Large intestine (tissue), 3 donors: Measurements from ENCODE around the gene FPR2. TPM values are rescaled to one million over a fixed set of nuclear protein-coding genes. Genes with fewer than 3 reads are reported as not detected.

Source experiments
- DNase-seq, 2 donors: peaks; one replicate each; pipeline versions ENCODE4 v3.0.0 to v3.0.0-alpha.2; 2013
- H3K27ac ChIP-seq: one replicate; pipeline ENCODE4 v1.5.1; 2013; ENCODE audit warnings: low read length
- H3K27me3 ChIP-seq: 2 replicates; pipeline ENCODE4 v1.6.1; 2013; ENCODE audit warnings: low read length; ENCODE audit not compliant: control insufficient read depth, insufficient read depth
- H3K36me3 ChIP-seq: 2 replicates; pipeline ENCODE4 v1.6.1; 2013; ENCODE audit warnings: low read length; ENCODE audit not compliant: control insufficient read depth, insufficient read depth
- H3K4me1 ChIP-seq: one replicate; pipeline ENCODE4 v1.6.1; 2013; ENCODE audit warnings: low read length; ENCODE audit not compliant: control insufficient read depth, insufficient read depth
- H3K4me3 ChIP-seq: one replicate; pipeline ENCODE4 v1.5.1; 2013; ENCODE audit warnings: low read length
- H3K9me3 ChIP-seq: one replicate; pipeline ENCODE4 v1.6.1; 2013; ENCODE audit warnings: mild to moderate bottlenecking, low read depth, low read length, moderate library complexity; ENCODE audit not compliant: control insufficient read depth
- WGBS: methylation state at CpG from one replicate; pipeline ENCODE4 v1.1.5; 2013; ENCODE audit warnings: low lambda C conversion rate; ENCODE audit not compliant: insufficient coverage; 5-methylcytosine and 5-hydroxymethylcytosine counted together
- polyA plus RNA-seq: library from polyadenylated mRNA; unstranded; fragments of 120-200 nt; gene quantifications from one replicate; pipeline ENCODE4 v1.2.1, GENCODE V29; 2013

FPR2 gene
- polyA plus RNA-seq, 1 donor, result 0.16 TPM

DNA sequence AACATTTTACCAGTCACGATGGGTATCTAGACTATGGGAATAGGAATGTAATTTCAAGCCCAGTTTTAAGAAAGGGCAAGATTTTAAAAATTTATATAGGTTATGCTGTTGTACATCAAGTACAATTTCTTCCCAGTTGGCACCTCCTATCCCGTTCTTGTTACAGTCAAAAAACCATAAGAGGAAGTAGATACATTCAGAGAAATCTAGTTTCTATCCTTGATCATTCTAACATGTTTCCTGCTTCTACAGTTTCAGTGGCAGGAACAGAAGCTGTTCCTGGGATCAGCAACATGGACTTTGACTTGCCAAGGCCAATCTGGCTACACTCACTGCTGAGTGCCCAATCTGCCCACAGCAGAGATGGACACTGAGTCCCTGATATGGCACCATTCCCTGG is 19.3 kb downstream of the FPR2 start:
- no peaks in the 10 kb centered on the region for H3K27me3 ChIP-seq
- H3K36me3 ChIP-seq, result no peaks in the 10 kb centered on the region
- no peaks in the 10 kb centered on the region for H3K9me3 ChIP-seq
- WGBS, result 100% methylated on average over 1 of the region's 2 CpGs
- no peak overlapping the region for H3K4me3 ChIP-seq
- DNase-seq, result no peak
- no peaks in the 10 kb centered on the region for H3K4me1 ChIP-seq
- H3K27ac ChIP-seq, result no peak overlapping the region

DNA sequence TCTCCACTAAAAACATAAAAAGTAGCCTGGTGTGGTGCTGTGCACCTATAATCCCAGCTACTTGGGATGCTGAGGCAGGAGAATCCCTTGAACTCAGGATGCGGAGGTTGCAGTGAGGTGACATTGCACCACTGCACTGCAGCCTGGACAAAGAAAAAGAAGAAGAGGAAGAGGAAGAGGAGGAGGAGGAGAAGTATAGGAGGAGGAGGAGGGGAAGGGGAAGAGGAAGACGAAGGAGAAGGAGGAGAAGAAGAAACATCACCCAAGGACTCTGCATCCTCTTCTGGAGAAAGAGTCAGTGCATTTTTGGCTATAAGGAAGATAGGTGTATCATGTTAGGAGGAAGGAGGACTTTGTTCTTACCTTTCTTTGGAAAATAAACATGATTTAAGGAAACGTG is 21.0 kb downstream of the FPR2 start:
- H3K4me1 ChIP-seq, result no peaks in the 10 kb centered on the region
- no peaks in the 10 kb centered on the region for H3K36me3 ChIP-seq
- WGBS, result 75% methylated on average over 2 of the region's 3 CpGs
- H3K9me3 ChIP-seq, result no peaks in the 10 kb centered on the region
- H3K27ac ChIP-seq, result no peak overlapping the region
- no peak overlapping the region for H3K4me3 ChIP-seq
- no peak for DNase-seq
- no peaks in the 10 kb centered on the region for H3K27me3 ChIP-seq

DNA sequence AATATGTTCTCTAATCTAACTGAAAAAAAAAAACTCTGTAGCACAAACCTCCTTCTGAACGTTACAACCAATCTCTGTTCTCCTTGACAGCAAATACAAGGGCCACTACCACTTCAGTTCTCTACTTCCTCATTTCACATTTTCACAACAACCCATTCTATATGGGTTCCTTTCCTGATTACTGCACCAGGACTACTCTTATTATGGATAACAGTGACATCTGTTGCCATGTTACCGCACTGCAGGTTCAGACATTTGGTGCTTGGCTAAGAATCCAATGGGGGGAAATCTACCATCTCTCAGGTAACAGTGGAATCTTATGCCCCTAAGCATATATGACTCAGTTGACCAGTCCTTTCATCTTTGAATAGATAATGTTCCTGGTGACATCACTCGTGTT is 22.4 kb downstream of the FPR2 start:
- Histone ChIP-seq H3K9me3 (no peaks in the 10 kb centered on the region), H3K36me3 (no peaks in the 10 kb centered on the region), H3K4me1 (no peaks in the 10 kb centered on the region), H3K27ac (no peak overlapping the region), H3K4me3 (no peak overlapping the region), H3K27me3 (no peaks in the 10 kb centered on the region)
- DNase-seq, result no peak
- WGBS, result no CpG with 5 or more reads among the region's 3 CpGs

GRCh38 chr19:51784109-51784785 is 23.3 kb downstream of the FPR2 start:
- 58% methylated on average over 5 of the region's 6 CpGs for WGBS

DNA sequence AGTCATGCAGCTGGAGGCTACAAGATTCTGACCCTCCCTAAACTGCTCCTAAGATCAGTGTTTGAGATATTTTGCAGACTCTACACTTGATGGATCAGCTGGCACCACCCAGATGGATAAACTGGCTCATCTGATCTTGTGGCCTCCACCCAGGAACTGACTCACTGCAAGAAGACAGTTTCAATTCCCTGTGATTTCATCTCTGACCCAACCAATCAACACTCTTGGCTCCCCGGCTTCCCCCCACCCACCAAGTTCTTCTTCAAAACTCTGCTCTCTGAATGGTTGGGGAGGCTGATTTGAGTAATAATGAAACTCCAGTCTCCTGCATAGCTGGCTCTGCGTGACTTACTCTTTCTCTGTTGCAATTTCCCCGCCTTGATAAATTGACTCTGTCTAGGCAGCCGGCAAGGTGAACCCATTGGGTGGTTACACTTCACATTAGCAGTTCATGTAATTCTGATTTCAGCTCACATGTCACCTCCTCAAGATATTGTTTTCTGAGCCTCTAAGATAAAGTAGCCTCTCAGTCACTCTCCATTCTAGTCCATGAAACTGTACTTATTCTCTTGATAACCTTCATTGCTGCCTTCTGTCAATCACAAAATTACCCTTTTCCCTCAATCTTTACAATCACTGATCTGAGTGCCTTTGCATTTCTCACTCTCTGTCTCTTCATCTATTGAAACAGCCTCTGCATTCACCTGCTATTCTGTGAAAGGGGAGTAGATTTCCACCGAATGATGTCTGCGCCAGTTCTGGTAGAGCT is 24.1 kb downstream of the FPR2 start:
- Histone ChIP-seq H3K9me3 (no peaks in the 10 kb centered on the region), H3K36me3 (no peaks in the 10 kb centered on the region), H3K27me3 (no peaks in the 10 kb centered on the region), H3K27ac (no peak overlapping the region), H3K4me3 (no peak overlapping the region), H3K4me1 (no peaks in the 10 kb centered on the region)
- no CpG with 5 or more reads among the region's 6 CpGs for WGBS
- DNase-seq, result no peak

More at GRCh38 chr19:51784109-51784785, 23.3 kb downstream of the FPR2 start:
- Histone ChIP-seq H3K36me3 (no peaks in the 10 kb centered on the region), H3K4me1 (no peaks in the 10 kb centered on the region), H3K4me3 (no peak overlapping the region), H3K9me3 (no peaks in the 10 kb centered on the region), H3K27me3 (no peaks in the 10 kb centered on the region), H3K27ac (no peak overlapping the region)
- DNase-seq, result no peak

DNA sequence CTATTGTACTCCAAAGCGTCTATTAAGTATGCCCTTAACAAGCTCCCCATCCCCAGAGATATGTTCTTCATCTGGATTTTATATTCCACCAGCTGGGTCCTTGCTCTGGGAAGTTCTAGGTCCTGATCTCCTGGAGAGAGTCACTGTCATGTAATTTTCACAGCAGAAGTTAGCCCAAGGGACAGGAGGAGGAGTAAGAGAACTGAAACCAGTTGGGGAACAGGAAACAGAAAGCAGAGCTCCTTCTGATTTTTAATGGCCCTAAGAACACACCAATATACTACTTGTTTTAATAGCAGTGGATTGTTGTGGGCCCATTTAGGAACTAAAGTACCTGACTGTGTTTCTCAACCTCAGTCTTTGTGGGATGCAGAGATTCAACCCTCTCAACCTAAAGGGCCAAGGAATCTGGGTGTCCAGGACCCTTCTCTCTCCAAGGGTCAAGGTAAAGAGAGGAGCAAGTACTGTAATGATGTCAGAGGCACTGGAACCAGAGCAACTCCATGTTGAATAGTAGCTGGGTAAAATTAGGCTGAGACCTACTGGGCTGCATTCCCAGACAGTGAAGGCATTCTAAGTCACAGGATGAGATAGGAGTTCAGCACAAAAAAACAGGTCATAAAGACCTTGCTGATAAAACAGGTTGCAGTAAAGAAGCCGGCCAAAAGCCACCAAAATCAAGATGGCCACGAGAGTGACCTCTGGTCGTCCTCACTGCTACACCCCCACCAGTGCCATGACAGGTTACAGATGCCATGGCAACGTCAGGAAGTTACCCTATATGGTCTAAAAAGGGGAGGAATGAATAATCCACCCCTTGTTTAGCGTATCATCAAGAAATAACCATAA is 25.9 kb downstream of the FPR2 start:
- H3K9me3 ChIP-seq, result no peaks in the 10 kb centered on the region
- H3K27ac ChIP-seq, result no peak overlapping the region
- H3K27me3 ChIP-seq, result no peaks in the 10 kb centered on the region
- no peak overlapping the region for H3K4me3 ChIP-seq
- H3K36me3 ChIP-seq, result no peaks in the 10 kb centered on the region
- no peak for DNase-seq
- no peaks in the 10 kb centered on the region for H3K4me1 ChIP-seq
- 100% methylated on average over 1 of the region's 6 CpGs for WGBS

- WGBS, result 100% methylated on average over 1 of the region's 2 CpGs
Observed at GRCh38 chr19:51788029-51788428, 27.0 kb downstream of the FPR2 start.

GRCh38 chr19:51789061-51789795 is 28.2 kb downstream of the FPR2 start:
- no peaks in the 10 kb centered on the region for H3K27me3 ChIP-seq
- DNase-seq, result no peak
- no peaks in the 10 kb centered on the region for H3K9me3 ChIP-seq
- no peaks in the 10 kb centered on the region for H3K4me1 ChIP-seq
- H3K4me3 ChIP-seq, result no peak overlapping the region
- H3K36me3 ChIP-seq, result no peaks in the 10 kb centered on the region
- WGBS, result 100% methylated on average over 1 of the region's 6 CpGs
- H3K27ac ChIP-seq, result no peak overlapping the region

More at GRCh38 chr19:51788029-51788428, 27.0 kb downstream of the FPR2 start:
- Histone ChIP-seq H3K27ac (no peak overlapping the region), H3K27me3 (no peaks in the 10 kb centered on the region), H3K9me3 (no peaks in the 10 kb centered on the region), H3K36me3 (no peaks in the 10 kb centered on the region), H3K4me1 (no peaks in the 10 kb centered on the region), H3K4me3 (no peak overlapping the region)
- DNase-seq, result no peak

GRCh38 chr19:51792932-51793331 is 32.0 kb downstream of the FPR2 start:
- no peak overlapping the region for H3K4me3 ChIP-seq
- no peaks in the 10 kb centered on the region for H3K36me3 ChIP-seq
- no CpG with 5 or more reads among the region's 2 CpGs for WGBS
- no peak for DNase-seq
- H3K4me1 ChIP-seq, result no peaks in the 10 kb centered on the region
- H3K27ac ChIP-seq, result no peak overlapping the region
- H3K27me3 ChIP-seq, result no peaks in the 10 kb centered on the region
- no peaks in the 10 kb centered on the region for H3K9me3 ChIP-seq

DNA sequence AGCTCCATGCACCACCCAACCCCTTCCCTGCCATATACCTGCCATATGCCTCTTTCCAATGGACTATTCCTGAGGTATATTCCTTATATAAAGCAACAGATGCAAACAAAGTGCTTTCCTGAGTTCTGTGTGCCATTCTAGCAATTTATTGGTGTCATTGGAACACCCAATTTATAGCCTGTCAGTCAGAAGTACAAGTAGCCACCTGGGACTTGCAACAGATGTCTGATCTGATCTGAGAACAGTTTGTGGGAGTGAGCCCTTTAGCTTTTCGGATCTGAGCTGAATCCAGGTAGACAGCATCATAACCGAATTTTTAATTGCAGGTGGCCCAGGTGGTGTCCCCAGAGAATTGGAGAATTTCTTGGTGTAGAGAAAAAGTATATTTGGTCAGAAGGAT is 33.0 kb downstream of the FPR2 start:
- H3K4me3 ChIP-seq, result no peak overlapping the region
- no peak for DNase-seq
- no peaks in the 10 kb centered on the region for H3K9me3 ChIP-seq
- H3K27me3 ChIP-seq, result no peaks in the 10 kb centered on the region
- WGBS, result no CpG with 5 or more reads among the region's 2 CpGs
- no peaks in the 10 kb centered on the region for H3K36me3 ChIP-seq
- no peak overlapping the region for H3K27ac ChIP-seq
- H3K4me1 ChIP-seq, result no peaks in the 10 kb centered on the region
